Activated CD8-positive, alpha-beta memory T cell treated with anti-CD3 and anti-CD28 coated beads for 36 hours (primary cell): ENCODE measurements around the gene SMARCD1. TPM values are rescaled to one million over a fixed set of nuclear protein-coding genes. Genes with fewer than 3 reads are reported as not detected.

Experiments used
- CTCF ChIA-PET: fragments of 350-600 bp; sonication (Branson Sonifier 250); formaldehyde crosslinking; loops from one replicate; lab custom pipeline; 2021; ENCODE audit warnings: antibody characterized with exemption; lab: Charles Lee
- POLR2A ChIA-PET: fragments of 350-600 bp; sonication (Branson Sonifier 250); formaldehyde crosslinking; loops from one replicate; lab custom pipeline; 2021; ENCODE audit warnings: antibody characterized with exemption; lab: Charles Lee
- total RNA-seq, 2 experiments: library from RNA; stranded (reverse); gene quantifications; one replicate each; pipeline ENCODE4 v1.2.3, GENCODE V29; 2021

SMARCD1 gene
- total RNA-seq, 2 experiments from 2014 or later: 75.1 to 76.6 TPM

DNA sequence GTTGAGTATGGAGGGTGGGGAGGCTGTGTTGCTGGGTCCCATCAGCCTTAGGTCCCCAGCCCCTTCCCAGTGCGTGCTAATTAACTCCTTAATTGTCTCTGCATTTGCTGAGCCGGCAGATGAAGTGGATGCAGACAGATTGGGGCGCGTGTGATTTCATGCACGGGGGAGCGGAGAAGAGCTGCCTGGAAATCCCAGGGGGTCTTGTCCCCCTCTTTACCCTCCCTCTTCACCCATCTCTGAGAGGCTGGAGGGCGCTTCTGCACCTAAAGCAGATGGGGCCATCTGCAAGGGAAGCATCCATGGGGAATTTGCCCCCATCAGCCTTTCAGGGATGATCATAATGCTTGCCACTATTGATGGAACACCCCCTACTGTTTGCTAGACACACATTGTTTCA is 32.2 kb upstream of the SMARCD1 start:
- ChIA-PET POLR2A (no interaction called here), CTCF (interaction anchor here (4.2 kb wide), 1 partner anchor 14 kb away, joined by 62 read pairs; no protein-coding TSS in a partner anchor)

DNA sequence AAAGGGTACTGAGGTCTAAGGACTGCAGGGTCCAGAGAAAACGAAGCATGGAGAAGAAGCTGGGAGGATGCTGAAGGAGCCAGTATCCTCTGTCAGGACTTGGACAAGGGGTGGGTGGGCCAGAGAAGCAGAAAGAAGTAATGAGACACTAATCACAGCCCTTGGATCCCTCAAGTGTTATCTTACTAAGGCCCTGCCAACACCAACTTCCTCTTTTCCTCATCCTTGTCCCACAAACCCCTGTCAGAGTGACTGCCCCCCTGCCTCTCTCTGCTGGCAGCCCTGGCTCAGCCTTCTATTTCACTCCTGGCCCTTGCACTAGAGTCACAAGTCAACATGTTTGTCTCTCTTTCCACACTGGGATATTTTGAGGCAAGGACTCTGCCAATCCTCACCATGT is 31.6 kb upstream of the SMARCD1 start:
- ChIA-PET CTCF (interaction anchor here (4.2 kb wide), 1 partner anchor 15 kb away, joined by 62 read pairs; no protein-coding TSS in a partner anchor), POLR2A (interaction anchor here (0.6 kb wide), 1 partner anchor 15 kb away, joined by 3 read pairs; no protein-coding TSS in a partner anchor)

DNA sequence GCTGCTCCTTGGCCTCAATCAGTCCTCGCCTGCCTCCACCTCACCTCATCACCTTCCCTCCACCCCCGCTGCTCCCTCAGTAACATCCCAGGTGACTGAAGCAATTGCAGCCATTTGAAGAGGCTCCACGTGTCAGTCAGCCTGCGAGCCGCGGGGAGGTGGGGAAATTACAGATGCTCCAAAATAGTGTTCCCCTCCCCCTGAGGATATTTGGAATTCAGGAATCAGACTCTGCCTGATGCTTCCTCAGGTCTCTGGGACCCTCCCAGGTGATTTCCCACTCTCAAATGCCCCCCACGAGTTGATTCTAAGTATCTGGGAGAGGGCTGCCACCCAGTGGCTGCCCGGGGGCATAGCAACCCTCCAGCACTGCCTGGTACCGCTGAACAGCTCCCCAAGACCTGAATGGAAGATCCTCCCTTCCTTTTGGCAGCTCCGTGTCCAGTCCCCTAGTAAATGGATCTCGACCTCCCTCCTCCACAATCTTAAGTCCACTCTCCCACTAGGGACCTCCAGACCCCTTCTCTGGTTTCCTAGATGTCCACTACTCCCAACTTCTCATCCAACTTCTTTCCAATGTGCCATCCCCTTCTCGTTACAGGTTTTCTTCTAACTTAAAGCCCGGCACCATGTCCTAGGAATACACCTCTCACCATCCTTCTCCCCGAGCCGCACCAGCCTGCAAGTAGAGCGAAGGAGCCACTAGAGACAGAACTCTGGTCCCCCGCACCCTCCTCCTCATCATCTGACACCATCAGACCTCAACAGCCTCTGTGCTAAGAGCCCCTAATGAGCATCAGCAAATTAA is 29.1 kb upstream of the SMARCD1 start:
- POLR2A ChIA-PET: interaction anchor here (0.5 to 0.8 kb wide), 2 partner anchors 311 to 433 kb away, joined by 3 read pairs; partner anchors contain the start of gene PRPF40B
- CTCF ChIA-PET: interaction anchor here (0.6 to 4.2 kb wide), 18 partner anchors 10 to 189 kb away, joined by 3 to 62 read pairs (median 3); partner anchors contain the start of genes CERS5, RACGAP1 and SMARCD1

DNA sequence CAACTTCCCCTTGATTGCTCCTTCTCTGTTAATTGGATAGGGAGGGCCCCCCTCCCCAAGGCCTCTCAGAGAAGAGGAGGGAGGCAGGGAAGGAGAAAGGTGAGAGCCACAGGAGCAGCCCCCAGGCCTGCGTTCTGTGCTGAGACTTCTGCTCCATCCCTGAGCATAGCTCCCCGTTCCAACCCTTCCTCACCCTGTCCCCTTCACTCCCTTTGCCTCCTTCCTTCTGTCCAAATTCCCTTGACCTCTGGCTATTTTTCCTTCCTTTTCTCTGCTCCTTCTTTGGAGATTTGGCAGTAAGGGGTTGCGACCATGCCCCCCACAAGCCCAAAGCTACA is 28.5 kb upstream of the SMARCD1 start:
- ChIA-PET CTCF (interaction anchor here (0.5 to 4.2 kb wide), 19 partner anchors 9 to 190 kb away, joined by 3 to 62 read pairs (median 3); partner anchors contain the start of genes CERS5, RACGAP1 and SMARCD1), POLR2A (interaction anchor here (0.8 kb wide), 1 partner anchor 312 kb away, joined by 3 read pairs; no protein-coding TSS in a partner anchor)

DNA sequence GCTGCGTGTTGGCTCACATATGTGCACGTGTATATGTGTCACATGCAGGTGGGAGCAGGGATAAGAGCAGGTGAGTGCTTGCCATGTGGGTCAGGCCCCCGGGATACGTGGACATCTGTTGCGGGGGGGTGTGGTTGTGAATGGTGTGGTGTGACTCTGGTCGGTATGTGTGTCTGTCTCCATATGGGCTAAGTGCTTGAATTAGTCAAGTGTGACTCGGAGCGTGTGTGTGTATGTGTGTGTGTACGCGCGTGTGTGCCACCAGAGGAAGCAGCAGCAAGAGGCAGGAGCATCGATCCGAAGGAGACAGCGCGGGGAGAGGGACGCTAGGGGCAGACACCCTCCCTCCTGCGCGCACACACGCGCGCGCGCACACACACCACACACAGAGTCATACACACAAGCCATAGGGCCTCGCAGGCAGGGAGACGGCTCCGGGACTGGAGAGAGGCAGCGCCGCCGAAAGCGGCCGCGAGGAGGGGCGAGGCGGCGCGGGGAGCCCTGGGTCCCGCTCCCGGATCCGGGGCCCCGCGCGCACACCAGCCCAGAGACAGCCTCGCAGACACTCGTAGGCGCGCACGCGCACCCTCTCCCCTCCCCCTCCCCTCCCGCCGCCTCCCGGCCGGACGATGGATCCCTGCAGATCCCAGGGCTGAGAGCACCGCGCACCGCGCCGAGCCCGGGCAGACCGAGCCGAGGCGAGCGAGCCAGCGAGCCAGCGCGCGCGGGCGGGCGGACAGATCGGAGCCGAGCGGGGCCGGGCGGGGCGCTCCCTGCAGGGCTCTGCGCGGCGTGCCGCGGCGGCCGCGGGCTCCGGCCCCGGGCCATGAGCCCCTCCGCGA is 27.9 kb upstream of the SMARCD1 start, which contains the start of gene ASIC1:
TSS of gene ASIC1 (plus strand) at position 597 of the 842 bp plus-strand sequence. CDS start 1,171 bp downstream, outside the sequence.
- CTCF ChIA-PET: interaction anchor here (0.5 to 4.2 kb wide), 11 partner anchors 9 to 110 kb away, joined by 3 to 62 read pairs (median 3); partner anchors contain the start of gene CERS5
- POLR2A ChIA-PET: interaction anchor here (0.6 kb wide), 1 partner anchor 1412 kb away, joined by 4 read pairs; no protein-coding TSS in a partner anchor

DNA sequence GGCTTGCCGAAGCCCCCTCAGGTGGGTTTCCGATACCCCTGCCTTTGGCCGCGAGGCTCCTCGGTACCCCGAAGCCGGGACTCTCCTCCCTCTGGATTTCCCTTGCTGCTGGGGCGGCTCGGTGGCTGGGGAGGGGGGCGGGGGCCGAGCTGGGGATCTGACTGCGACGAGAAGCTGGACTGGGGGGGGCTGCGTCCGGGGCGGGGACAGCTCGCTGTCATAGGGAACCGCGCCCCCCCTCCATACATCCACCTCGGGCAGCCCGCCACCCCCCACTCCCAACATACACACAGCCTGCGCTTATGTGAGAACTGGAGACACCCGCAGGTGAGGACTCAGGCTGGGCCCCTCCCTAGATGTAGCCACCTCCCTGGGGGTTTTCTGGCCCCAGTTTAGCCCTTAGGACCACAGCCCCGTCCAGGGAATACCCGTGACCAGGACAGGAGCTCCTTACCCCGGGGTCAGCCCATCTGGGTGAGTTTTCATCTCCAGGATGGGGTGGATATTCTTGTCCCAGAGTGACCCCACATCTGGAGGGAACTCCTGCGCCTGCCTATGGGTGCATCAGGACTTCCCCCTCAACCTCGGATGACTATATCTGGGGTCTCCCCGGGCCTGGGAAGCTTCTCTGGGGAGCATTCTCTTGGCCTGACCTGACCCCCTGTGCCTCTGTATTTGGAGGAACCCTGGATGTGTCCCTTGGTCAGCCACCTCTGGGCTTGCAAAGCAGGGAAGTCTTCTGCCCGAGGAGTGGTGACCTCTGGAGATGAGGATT is 27.1 kb upstream of the SMARCD1 start:
- ChIA-PET POLR2A (interaction anchor here (0.6 to 1.2 kb wide), 3 partner anchors 27 to 1413 kb away, joined by 3 to 4 read pairs (median 4); partner anchors contain the start of gene SMARCD1), CTCF (interaction anchor here (0.7 to 3.9 kb wide), 6 partner anchors 12 to 91 kb away, joined by 3 to 23 read pairs (median 10); partner anchors contain the start of gene COX14)

DNA sequence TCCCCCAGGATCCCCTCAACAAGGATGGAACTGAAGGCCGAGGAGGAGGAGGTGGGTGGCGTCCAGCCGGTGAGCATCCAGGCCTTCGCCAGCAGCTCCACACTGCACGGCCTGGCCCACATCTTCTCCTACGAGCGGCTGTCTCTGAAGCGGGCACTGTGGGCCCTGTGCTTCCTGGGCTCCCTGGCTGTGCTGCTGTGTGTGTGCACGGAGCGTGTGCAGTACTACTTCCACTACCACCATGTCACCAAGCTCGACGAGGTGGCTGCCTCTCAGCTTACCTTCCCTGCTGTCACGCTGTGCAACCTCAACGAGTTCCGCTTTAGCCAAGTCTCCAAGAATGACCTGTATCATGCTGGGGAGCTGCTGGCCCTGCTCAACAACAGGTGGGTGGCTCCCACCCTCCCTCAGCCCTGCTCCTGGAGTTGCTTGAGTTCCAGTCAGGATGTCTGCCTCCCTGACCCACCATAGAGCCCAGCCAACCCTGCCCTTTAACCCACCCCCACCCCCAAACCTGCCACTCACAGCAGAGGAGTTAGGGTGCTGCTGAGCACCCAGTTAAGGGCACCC is 26.3 kb upstream of the SMARCD1 start:
- ChIA-PET CTCF (interaction anchor here (0.6 to 3.9 kb wide), 8 partner anchors 8 to 121 kb away, joined by 3 to 23 read pairs (median 4); partner anchors contain the start of gene COX14), POLR2A (interaction anchor here (1.0 to 1.2 kb wide), 2 partner anchors 26 to 92 kb away, joined by 3 to 4 read pairs; partner anchors contain the start of gene SMARCD1)

DNA sequence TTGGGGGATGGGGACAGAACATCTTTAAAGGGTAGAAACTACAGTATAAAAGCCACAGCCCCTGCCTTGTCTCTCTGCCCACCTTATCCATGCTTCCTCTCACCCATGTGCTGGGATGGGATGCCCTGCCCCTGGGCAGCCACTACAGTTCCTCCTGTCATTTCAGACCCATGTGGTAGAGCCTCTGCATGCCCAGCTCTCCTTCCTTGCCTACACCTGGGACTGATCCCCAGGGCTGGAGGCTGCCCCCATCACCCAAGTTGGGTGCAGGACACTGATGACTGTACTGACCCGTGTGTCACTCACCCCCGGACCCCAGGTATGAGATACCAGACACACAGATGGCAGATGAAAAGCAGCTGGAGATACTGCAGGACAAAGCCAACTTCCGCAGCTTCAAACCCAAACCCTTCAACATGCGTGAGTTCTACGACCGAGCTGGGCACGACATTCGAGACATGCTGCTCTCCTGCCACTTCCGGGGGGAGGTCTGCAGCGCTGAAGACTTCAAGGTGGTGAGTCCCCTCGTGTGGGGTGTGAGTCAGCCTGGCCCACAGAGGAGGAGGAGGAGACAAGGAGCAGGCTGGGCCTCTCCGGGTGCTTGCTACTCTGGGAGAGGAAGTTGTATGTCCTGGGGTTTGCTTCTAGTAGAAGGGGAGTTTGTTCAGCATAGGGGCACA is 25.6 kb upstream of the SMARCD1 start:
- CTCF ChIA-PET: interaction anchor here (0.6 to 3.9 kb wide), 8 partner anchors 9 to 122 kb away, joined by 3 to 23 read pairs (median 4); partner anchors contain the start of gene COX14
- POLR2A ChIA-PET: interaction anchor here (1.2 kb wide), 1 partner anchor 25 kb away, joined by 4 read pairs; the partner anchor contains the start of gene SMARCD1

DNA sequence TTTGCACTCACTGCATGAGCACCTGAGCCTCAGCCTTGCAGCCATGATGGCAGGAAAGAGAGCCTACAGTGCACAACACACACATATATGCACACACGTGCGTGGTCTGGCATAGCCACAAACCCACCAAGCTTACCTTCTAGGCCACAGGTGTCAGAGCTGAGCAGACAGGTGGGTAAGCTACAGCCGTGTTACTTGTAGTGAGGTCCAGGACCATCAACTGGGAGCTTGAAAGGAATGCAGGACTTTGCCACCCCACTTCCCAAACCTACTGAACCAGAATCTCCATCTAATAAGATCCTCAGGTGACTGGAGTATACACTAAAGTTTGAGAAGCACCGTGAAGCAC is 25.0 kb upstream of the SMARCD1 start:
- ChIA-PET CTCF (interaction anchor here (1.8 to 3.9 kb wide), 4 partner anchors 10 to 93 kb away, joined by 5 to 23 read pairs (median 17); partner anchors contain the start of gene COX14), POLR2A (no interaction called here)

DNA sequence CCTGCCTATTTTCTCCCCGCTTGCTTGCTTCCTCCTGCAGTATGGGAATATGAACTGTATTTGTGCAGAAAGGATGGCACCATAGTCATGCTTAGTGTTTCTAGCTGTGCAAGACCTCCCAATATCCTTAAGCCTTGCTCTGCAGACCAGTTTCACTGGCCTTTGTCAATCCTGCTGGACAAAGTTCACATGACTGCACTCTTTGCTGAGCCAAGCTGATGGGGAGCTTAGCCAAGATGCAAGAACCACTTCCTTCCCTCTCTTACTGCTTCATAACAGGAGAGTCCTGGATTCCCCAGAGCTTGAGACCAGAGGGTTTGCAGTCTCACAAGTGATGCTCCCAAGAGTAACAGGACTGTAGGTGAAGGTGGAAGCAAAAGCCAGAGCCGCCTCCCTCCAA is 24.0 kb upstream of the SMARCD1 start:
- ChIA-PET POLR2A (no interaction called here), CTCF (interaction anchor here (2.7 to 3.9 kb wide), 2 partner anchors 9 to 94 kb away, joined by 12 to 23 read pairs; no protein-coding TSS in a partner anchor)

DNA sequence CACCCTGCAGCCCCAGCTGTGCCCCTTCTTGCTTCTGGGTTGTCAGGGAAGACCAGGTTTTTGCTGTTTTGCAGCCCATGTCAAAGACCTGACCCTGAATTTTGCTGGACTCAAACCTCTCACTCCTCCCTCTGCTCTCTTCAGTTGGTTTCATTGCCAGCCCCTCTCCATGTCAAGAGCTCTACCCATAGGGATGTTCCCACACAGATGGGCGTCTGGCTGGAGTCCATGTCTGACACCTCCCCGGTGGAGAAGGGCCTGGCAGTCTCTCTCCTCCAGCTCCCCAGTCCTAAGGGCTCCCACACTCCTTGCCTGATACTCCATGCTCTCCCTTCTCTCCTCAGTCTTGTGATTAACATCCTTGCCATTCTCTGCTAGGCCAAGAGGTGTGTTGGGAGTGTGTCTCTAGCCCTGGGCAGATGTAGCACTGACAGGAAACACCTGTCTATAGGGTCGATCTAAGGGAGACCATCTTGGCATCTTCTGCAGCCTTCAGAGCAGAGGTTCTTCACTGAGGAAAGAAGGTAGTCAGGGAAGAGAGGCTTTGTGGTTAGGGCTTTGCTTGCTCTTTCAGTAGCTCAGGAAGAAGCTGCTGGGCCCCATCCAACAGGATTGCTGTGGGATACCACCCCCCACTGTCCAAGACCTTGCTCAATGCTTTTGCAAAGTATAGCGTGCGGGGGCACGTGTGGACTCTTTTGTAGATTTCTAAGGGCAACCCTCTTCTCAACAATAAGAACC is 23.0 kb upstream of the SMARCD1 start:
- ChIA-PET CTCF (interaction anchor here (1.4 to 2.7 kb wide), 2 partner anchors 19 to 95 kb away, joined by 4 to 12 read pairs; no protein-coding TSS in a partner anchor), POLR2A (no interaction called here)

DNA sequence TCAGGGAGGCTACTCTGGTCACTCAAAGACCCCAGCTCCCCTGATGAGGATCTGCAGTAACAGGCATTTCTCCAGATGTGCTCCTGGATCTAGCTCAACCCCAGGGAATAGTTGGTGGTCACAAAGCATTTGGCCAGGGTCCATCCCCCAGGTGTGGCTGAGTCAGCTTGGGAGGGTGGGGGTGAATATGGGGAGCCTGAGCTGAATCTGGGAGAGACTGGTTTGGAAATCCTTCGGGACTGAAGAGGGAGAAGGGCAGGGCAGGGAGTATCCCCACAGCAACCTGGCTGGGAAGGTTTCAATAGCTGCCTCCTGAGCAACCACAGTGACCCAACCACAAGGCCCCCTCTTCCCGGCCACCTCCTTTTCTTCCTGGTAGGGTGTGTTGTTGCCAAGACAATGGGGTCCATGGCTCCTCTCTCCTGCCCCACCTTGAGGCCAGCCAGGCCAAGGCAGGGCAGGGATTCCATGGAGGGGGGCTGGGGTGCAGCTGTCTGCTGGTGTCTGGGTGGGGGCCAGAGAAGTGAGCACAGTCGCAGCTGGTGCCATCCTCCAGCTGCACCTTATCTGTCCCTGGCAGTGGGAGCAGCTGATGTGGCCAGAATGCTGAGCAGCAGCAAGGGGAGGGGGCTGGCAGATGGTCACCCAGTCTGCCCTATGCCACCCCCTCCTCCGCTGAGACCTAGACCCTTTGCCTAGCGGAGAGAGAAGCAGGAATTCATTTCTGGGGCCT is 22.2 kb upstream of the SMARCD1 start:
- ChIA-PET CTCF (interaction anchor here (1.4 to 2.7 kb wide), 2 partner anchors 20 to 96 kb away, joined by 4 to 12 read pairs; no protein-coding TSS in a partner anchor), POLR2A (no interaction called here)

DNA sequence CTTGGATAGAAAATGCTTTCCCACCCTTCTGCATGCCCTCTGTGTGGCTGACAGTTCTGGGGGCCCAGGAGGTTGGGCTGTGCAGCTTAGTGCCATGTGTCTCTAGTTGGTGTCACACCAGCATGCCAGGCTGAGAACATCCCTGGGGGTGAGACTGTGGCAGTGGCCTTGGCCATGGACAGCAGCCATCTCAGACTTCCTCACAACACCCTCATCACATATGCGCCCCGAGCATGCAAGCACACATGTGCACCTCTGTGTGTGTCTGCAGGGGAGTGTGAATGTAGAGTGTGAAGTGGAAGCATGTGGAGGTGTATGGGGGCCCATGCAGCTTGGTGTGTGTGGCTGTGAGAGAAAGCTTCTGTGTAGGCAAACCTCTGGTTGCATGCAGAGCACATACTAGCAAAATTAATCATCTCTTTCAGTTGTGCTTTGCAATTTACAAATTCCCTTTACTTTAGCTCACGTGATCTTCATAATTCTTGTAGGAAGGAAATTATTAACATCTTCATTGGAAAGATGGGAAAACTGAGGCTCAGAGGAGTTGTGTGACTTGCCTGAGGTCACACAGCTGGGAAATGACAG is 19.3 kb upstream of the SMARCD1 start:
- CTCF ChIA-PET: interaction anchor here (1.5 to 3.9 kb wide), 4 partner anchors 9 to 99 kb away, joined by 5 to 25 read pairs (median 12); no protein-coding TSS in a partner anchor
- POLR2A ChIA-PET: no interaction called here

DNA sequence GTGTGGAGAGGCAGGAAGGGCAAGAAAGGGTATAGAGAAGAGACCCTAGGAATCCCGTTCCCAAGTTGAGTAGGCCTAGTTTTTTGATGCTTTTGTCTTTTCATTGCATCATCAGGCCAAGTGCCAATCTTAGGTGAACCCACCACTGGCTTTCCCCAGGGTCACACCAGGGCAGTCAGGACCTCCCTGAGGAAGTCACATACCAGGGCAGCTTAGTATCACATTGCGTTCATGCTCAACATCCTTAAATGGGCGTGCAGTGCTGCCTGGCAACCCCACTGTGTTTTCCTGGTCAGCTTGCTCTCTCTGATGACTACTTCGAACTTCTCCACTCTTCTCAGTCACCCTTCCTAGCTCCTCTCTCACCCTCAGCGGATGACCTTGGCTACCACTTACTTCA is 18.7 kb upstream of the SMARCD1 start:
- CTCF ChIA-PET: interaction anchor here (0.8 to 3.9 kb wide), 4 partner anchors 10 to 106 kb away, joined by 3 to 25 read pairs (median 12); no protein-coding TSS in a partner anchor
- POLR2A ChIA-PET: no interaction called here

DNA sequence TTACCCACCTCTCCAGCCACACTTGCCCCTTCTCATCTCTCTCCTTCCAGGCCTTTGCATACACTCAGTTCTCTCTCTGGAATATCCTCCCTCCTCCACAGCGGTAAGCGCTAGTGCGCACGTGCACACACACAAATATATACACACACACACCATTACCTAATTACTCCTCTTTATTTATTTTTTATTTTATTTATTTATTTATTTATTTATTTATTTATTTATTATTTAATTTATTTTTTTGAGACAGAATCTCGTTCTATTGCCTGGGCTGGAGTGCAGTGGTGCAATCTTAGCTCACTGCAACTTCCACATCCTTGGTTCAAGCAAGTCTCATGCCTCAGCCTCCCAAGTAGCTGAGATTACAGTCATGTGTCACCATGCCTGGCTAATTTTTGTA is 16.1 kb upstream of the SMARCD1 start:
- CTCF ChIA-PET: interaction anchor here (0.8 to 3.3 kb wide), 7 partner anchors 9 to 102 kb away, joined by 3 to 33 read pairs (median 4); no protein-coding TSS in a partner anchor
- POLR2A ChIA-PET: no interaction called here
